NCI-H1436 treated with DMSO at 0.1 percent for 48 hours (cell line): ENCODE measurements around the gene C2orf15.
"Not testable (repeated sequence)": the region's sequence is repeated elsewhere in the genome, so short reads cannot be mapped to it uniquely, and the experiment has no call there.

ENCODE experiments used
- DNase-seq: peaks from one replicate; lab custom pipeline; 2025; lab: John Stamatoyannopoulos, UW

C2orf15 gene

GRCh38 chr2:99141110-99142108 lies at the start of gene C2orf15:
C2orf15 (plus strand) TSS chr2:99141707; CDS start chr2:99150559, 8,852 bp downstream.
- DNase-seq: peak; percentile 89

GRCh38 chr2:99096728-99097127 lies 44.8 kb upstream of the C2orf15 start:
- no peak for DNase-seq

DNA sequence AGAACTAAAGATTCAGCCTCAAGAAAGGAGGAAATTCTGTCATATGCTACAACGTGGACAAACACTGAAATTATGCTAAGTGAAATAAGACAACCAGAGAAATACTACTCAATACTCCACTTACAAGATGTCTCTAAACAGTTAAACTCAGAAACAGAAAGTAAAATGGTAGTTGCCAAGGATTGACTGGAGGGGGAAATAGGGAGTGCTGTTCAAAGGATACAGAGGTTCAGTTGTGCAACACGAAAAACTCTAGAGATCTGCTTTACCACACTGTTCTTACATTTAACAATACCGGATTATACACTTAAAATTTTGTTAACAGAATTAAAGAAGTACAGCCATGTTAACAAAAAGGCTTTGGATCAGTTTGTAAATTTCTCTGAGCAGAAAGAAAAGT lies 39.8 kb upstream of the C2orf15 start:
- DNase-seq: no peak

DNA sequence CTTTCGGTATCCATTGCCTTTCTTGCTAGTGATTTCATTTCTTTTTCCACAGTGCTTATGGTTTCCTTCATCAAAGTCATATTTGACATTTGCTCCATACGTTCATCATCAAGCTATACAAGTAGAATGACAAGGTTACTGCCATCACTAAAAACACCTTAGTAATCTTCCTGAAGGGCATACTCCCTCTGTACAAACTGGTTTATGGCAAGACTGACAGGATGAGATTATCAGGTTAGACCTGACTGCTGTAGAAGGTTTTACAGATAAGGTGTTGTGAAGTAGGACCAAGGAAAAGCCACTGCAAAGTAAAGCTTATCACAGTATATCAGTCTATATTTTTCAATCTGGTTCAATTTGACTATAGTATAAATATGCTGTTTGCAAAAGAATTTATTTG lies 37.5 kb upstream of the C2orf15 start:
- no peak for DNase-seq

GRCh38 chr2:99106913-99107312 lies 34.6 kb upstream of the C2orf15 start:
- no peak for DNase-seq

DNA sequence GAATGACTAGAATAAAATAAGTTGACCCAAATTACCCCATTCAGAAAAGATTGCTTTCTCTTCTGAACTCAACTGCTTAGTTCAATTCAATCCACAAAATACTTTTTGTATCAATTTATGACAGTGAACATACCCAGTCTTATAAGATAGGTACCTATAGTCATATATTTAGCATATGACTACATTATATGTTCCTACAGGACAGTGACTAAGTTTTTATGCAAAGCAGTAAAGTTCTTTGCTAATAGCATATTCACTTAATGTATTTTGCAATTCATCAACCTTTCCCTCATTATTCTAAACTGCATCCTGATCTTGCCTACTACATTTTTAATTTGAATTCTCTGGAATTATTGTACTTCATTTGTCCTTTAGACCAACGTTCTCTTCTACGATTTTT lies 30.3 kb upstream of the C2orf15 start:
- no peak for DNase-seq

GRCh38 chr2:99111945-99112344 lies 29.6 kb upstream of the C2orf15 start:
- DNase-seq: no peak

DNA sequence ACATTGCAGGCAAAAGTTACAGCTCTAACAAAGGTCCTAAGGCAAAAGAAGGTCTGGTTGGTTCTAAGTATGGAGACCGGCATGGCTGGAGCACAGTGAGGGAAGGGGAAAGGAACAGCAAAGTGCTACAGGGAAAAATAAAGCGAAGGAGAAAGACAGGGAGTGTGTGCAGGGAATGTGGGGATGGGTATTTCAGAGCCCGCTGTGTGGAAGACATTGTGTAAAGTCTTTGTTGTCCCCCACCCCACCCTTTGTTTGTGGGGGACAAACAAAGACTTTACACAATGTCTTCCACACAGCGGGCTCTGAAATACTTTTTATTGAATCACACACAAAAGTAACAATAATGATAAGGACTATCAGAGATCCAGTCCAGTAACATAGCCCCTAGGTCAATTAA lies 28.9 kb upstream of the C2orf15 start:
- no peak for DNase-seq

DNA sequence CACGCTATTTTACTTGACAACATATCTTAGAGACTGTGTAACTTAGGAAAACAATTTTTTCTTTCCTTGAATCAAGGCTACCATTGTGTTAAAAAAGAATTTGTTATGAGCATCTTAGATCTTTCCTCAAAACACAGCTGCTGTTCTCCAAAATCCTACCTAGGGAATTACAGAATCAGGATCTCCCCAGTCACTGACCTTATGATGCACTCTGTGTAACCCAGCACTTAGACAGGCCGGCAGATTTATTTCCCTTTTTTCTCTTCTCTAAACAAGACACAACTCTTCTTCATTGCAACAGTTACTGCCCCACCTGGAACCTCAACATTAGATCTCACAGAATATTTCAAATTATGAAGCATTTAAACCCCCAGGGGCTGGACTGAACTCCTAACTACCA lies 13.5 kb upstream of the C2orf15 start:
- DNase-seq: no peak

DNA sequence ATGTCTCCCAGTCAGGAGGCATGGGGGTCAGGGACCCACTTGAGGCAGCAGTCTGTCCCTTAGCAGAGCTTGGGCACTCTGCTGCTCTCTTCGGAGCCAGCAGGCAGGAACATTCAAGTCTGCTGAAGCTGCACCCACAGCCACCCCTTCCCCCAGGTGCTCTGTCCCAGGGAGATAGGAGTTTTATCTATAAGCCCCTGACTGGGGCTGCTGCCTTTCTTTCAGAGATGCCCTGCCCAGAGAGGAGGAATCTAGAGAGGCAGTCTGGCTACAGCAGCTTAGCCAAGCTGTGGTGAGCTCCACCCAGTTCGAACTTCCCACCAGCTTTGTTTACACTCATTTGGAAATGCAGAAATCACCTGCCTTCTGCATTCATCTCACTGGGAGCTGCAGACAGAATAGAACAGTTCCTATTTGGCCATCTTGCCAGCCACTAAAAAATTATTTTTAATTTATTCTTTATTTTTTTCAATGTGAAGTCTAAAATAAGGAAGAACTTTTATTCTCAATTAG lies 6.4 kb upstream of the C2orf15 start:
- not testable (repeated sequence) for DNase-seq

GRCh38 chr2:99139003-99139402 lies 2.5 kb upstream of the C2orf15 start:
- DNase-seq: no peak

GRCh38 chr2:99140056-99140859 lies 1.2 kb upstream of the C2orf15 start:
- DNase-seq: no peak

- DNase-seq: no peak
Measured at GRCh38 chr2:99140860-99141109, 722 bp upstream of the C2orf15 start.

DNA sequence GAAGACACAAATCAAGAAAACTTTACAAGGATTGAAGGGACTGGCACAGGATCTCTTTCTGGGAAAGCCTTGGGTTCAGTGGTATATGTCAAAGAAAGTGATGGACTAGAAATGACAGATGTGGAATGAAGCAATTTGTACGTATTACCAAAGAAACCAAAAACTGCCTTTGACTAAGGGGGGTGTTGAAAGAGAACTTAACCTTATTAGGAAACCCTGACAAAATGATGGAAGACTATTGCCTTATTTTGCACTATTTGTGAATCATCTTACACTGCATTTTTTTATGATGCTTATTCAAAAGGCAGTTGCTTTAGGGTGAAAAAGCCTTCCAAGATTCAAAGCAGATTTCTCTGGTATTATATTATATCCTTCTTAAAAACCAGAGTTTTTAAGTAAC lies 9.2 kb downstream of the C2orf15 start:
- no peak for DNase-seq

DNA sequence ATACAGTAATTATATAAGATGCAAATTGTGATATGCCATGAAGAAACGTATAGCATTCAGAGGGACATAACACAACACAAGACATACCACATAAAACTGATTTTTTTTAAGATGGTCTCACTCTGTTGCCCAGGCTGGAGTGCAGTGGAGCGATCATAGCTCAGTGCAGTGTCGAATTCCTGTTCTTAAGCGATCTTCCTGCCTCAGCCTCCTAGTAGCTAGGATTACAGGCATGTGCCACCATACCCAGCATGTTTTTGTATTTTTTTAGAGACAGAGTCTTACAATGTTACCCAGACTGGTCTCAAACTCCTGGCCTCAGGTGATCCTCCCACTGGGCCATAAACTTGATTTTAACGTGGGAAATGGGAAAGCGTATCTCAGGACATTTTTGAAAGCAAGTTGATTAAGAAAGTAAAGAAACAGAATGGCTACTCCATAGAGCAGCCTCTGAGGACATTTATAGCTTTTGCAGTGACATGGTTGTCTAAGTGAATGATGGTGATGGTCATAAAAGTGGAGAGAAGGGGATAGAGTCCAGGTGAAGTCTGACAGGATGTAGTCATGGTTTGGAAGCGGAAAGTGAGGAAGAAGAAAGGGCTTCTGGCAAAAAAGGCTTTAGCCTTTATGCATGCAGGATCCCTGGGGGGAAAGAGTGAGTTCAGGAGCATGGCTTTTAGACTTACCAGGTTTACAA lies 10.8 kb downstream of the C2orf15 start:
- DNase-seq: no peak

- no peak for DNase-seq
Measured at GRCh38 chr2:99153921-99154604, 12.6 kb downstream of the C2orf15 start.

GRCh38 chr2:99154643-99155536 lies 13.4 kb downstream of the C2orf15 start, which contains the start of the genes LIPT1 and TSGA10:
LIPT1 (plus strand) TSS chr2:99154967; CDS start chr2:99161958, 6,991 bp downstream.
TSGA10 (minus strand) TSS chr2:99154942; CDS start chr2:99109439, 45,503 bp downstream.
- peak; percentile 26 for DNase-seq

DNA sequence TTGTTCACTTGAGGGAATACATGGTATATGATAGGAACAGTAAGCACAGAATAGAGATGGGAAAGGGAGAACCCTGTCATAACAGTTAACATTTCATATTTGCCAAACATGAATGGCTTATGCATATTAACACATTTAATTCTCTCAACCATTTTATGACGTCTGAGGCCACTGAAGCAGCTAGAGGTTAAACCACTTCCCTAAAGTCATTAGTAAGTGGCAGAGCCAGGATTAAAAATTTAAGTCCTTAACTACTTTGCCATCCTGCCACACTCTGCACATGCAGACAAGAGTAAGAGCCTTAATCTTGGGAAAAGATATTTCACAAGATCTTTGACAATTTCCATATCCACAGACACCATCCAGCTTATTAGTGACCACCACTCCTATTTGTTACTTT lies 15.4 kb downstream of the C2orf15 start:
- no peak for DNase-seq

GRCh38 chr2:99158599-99158998 lies 17.1 kb downstream of the C2orf15 start:
- no peak for DNase-seq

GRCh38 chr2:99159594-99159993 lies 18.1 kb downstream of the C2orf15 start:
- no peak for DNase-seq
